T-helper 1 cell (primary cell): ENCODE measurements around the gene ZNF775.

ENCODE experiments used
- DNase-seq, 5 donors: peaks; one replicate each; pipeline ENCODE4 v3.0.0-alpha.2; 2012 to 2020

ZNF775 gene

GRCh38 chr7:150369748-150370501, 9.2 kb upstream of the ZNF775 start:
- DNase-seq = no peak

- no peak for DNase-seq
These were observed 8.5 kb upstream of the ZNF775 start for GRCh38 chr7:150370612-150371071.

- DNase-seq = no peak
These were observed 7.8 kb upstream of the ZNF775 start for GRCh38 chr7:150371131-150371995.

- DNase-seq = no peak
These were observed 7.2 kb upstream of the ZNF775 start for GRCh38 chr7:150371996-150372270.

GRCh38 chr7:150372271-150373048, 6.7 kb upstream of the ZNF775 start:
- DNase-seq = no peak

DNA sequence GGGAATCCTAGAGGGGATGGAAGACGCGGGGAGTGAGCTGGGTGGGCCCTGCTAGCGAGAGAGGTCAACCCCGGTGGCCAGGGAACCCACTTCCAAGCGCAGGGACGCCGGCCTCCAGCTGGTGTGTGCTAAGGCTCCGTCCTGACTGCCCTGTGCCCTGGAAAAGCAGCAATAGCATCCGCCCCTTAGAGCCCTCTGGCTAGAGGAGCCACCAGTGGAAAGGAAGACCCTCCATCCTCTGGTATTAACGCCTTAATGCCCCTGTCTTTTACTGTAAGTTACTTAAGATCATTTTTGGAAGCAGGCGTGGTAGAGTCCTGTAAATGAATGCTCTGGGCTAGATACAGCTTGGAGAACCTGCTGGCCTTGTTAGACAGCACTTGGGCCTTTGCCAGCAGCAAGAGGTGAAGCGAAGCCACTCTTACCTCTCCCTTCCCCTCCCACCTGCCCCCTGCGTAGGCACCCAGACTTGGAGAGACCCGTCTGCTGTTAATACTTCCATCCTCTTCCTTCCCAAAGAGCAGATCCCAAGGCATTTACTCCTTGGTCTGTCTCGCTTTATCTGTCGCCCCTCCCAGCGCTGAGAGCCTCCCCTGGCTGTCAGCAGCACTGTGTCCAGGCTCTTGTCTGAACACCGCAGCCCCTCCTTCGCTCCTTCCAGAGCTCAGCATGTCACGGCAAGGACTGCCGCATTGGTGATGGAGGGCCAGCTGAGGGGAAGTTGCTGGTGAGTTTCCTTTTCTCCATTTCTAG, 5.9 kb upstream of the ZNF775 start:
- no peak for DNase-seq

- no peak for DNase-seq
These were observed 5.1 kb upstream of the ZNF775 start for GRCh38 chr7:150374026-150374425.

GRCh38 chr7:150374472-150374871, 4.7 kb upstream of the ZNF775 start:
- DNase-seq = no peak

DNA sequence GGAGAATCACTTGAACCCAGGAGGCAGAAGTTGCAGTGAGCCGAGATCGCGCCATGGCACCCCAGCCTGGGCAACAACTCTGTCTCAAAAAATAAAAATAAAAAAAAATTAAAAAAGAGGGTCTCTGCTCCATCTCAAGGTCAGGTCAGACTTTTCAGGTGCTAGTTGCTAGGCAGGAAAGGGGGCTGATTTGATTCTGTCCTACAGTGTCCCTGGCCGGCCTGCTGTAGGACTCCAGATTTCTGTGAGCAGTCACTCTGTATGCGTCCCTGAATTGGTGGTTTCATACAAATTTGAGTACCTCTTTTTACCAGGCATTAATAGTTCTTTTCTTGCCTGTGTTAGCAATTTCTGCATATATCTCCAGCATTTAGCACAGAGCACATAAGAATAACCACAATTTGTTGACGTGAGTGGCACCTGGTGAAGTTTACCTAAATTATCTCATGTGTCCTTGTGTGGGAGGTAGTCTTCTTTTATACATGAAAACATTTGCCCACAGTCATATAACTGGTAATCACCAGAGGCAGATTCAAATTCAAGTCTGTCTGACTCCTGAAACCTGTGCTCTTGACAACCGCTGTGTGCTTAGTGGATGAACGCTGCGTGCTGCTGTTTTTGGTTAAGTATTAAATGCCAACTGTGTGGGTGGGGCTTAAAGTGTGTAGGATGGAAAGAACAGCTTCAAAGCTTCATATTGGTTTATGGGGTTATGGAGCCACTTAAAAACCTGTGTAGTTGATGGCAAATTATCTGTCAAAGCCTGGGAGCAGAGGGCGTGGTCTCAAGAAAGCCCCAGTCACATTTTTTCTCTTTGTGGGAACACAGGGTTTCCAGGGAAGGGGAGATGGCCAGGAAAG, 3.2 kb upstream of the ZNF775 start:
- peak in 1 of 5 donors; percentile 35 for DNase-seq

DNA sequence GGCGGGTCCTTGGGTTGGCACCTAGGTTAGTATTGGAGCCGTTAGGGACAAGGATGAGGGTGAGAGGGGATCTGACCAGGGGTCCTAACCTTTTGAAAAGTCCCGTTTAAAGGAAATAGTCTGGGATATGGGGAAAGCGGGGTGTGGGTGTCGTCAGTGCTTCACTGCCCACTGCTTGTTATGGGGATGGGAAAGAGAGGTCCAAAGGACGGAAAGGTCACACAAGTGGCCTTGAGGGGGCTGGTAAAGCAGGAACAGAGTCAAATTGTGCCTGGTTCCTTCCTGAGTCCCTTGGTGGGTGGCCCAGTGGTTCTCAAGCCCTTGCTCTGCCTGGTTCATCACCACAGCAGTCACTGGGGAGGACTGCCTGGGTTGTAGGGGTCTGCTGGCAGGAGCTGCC, 2.6 kb upstream of the ZNF775 start:
- DNase-seq = no peak

- DNase-seq = no peak
These were observed 1.9 kb upstream of the ZNF775 start for GRCh38 chr7:150377196-150377595.

- DNase-seq = no peak
These were observed 1.5 kb upstream of the ZNF775 start for GRCh38 chr7:150377635-150378034.

DNA sequence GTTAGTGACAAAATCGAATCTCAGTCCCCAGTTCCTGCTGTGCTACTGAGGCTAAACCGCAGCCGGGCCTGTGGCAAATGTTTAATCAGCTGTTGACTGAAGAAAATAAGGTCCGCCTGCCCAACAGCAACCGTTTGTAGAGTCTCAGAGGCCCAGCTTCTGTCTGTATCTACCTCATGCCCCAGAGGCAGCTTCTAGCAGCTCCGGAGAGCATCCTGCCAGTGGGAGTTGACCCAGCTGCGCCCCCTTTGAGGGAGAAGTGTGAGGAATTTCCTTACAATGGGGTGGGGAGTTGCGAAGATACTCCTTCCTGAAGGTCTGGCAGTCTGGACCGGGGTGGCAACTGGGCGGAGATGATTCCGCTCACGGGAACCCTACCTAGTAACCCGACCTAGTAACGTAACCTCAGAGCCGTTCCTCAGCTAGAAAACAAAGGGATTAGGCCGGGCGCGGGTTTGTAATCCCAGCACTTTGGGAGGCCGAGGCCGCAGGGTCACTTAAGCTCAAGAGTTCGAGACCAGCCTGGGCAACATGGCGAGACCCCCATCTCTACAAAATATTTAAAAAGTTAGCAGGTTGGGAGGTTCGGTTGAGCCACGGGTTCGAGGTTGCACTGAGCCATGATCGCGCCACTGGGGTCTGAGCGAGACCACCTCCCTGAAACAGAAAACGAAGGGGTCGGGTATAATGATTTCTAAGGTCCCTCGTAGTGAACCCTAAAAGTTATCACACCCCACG, 846 bp upstream of the ZNF775 start:
- peak in 4 of 5 donors; percentile 28 to 46 (median 33) for DNase-seq

DNA sequence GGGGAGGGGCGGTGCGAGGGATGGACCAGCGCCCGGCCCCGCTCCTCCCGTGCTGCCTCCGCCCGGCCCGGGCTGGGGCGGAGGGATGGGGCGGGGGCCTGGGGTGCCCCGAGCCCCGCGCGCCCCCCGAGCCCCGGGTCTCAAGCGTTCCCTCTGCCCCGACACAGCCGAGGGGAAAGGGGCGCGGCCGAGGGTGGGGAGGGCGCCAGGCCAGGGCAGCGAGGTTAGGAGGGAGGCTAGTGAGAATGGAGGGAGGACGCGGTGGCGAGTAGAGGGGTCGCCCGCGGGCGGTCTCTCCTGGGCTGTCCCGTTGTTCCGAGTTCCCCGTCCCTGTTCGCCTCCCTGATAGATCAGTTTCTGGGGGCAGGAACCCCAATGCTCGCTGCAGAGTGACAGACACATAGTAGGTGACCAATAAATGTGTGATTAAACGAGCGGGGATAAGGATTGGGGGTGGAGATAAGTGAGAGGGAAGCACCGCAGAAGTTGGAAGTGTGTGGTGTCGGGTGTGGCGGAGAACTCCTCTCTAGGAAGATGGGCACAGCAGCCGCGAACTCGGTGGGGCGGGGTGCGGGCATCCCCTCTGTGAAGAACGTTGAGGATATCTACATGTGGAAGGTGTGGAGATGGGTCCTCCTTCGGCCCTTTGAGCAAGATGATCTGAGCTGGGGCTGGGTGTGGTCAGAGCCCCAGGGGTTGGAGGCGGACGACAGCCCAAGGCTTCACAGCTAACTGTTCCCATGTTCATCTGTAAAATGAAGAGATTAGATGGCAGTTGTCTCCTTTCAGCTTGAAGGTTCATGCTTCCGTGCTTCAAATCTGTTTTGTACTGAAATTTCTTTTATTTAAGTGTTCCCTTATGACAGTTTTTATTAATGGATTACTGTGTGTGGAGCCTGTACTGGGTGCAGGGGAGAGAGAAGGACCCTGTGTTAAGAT, 580 bp downstream of the ZNF775 start:
- DNase-seq = no peak

DNA sequence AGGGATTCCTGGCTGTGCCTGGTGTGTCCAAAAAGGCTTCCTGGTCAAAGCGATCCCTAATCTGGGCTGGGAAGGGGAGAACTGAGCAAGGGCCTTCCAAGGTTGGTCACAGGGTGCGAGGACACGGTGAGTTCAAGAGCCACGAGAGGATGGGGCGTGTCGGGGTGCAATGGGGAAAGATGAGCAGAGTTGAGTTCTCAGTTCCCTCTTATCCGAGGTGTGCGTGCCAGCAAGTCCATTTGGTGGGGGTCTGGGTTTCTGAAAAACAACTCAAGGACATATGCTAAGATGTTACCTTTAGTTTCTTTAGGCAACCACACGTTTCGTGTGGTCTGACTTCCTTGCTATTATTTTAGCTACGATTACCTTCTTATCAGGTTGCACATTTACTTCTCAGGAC, 1.3 kb downstream of the ZNF775 start:
- DNase-seq = no peak

DNA sequence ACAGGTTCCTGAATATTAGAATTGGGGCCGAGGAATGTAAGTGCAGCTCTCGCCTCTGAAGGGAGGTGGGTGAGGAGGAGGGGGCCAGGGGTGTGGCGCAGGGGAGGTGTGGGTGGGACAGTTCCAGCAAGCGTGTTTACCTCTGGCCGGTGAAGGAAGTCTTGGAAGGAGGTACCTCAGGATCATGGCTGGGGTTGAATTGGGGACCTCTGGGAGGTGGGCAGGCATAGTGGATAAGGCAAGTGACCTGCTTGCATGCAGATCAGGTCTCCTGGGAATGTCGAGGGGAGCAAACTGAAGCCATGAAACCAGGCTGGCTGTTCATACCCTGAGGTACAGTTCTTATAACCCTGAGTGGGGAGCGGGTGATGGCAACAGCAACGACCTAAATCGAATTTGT, 2.0 kb downstream of the ZNF775 start:
- DNase-seq = no peak

DNA sequence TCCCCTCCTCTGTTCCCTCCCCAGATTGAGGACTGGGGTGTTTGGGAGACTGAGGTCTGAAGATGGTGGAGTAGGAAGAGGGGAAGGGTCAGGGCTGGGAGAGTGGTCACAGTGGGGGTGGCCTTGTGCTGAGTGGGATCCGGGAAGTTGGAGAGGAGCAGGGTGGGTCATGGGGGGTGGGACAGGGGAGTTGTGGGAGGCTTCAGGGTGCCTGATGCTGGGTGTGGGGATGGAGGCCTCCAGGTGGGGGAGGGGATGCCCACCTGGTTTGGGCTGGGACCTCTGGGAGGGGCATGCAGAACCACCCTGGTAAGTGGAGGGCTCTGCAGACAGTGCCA, 2.6 kb downstream of the ZNF775 start:
- DNase-seq = no peak

- no peak for DNase-seq
These were observed 3.2 kb downstream of the ZNF775 start for GRCh38 chr7:150382123-150382843.

- no peak for DNase-seq
These were observed 3.7 kb downstream of the ZNF775 start for GRCh38 chr7:150382844-150383225.
